H9 (cell line): ENCODE data around the gene NRXN2. TPM values are rescaled to one million over a fixed set of nuclear protein-coding genes. Genes with fewer than 3 reads are reported as not detected.

Source experiments
- DNase-seq: peaks from one replicate; pipeline ENCODE4 v3.0.0-alpha.2; 2017
- H2AFZ ChIP-seq: one replicate; pipeline ENCODE4 v1.6.1; 2013; ENCODE audit warnings: mild to moderate bottlenecking, low read length, control low read depth, moderate library complexity
- H2AK5ac ChIP-seq: 2 replicates; pipeline ENCODE4 v1.6.1; 2013; ENCODE audit warnings: low read length, control low read depth, mixed read lengths; ENCODE audit not compliant: insufficient read length
- H2BK120ac ChIP-seq: one replicate; pipeline ENCODE4 v1.6.1; 2013; ENCODE audit warnings: low read depth, mild to moderate bottlenecking, low read length, control low read depth, inconsistent platforms; ENCODE audit not compliant: poor library complexity, severe bottlenecking
- H2BK12ac ChIP-seq: 2 replicates; pipeline ENCODE4 v1.6.1; 2013; ENCODE audit warnings: low read length, control low read depth, mixed read lengths, low read depth; ENCODE audit not compliant: insufficient read length
- H2BK15ac ChIP-seq: 2 replicates; pipeline ENCODE4 v1.6.1; 2013; ENCODE audit warnings: low read depth, low read length, control low read depth
- H2BK20ac ChIP-seq: one replicate; pipeline ENCODE4 v1.6.1; 2013; ENCODE audit warnings: low read depth, mild to moderate bottlenecking, low read length, control low read depth, inconsistent platforms; ENCODE audit not compliant: poor library complexity, severe bottlenecking
- H2BK5ac ChIP-seq: 2 replicates; pipeline ENCODE4 v1.6.1; 2013; ENCODE audit warnings: low read length, control low read depth, mixed read lengths; ENCODE audit not compliant: insufficient read length
- H3K14ac ChIP-seq: 2 replicates; pipeline ENCODE4 v1.6.1; 2013; ENCODE audit warnings: low read length, control low read depth; ENCODE audit not compliant: insufficient read depth
- H3K18ac ChIP-seq: 2 replicates; pipeline ENCODE4 v1.6.1; 2013; ENCODE audit warnings: low read depth, mild to moderate bottlenecking, mixed read lengths, low read length, control low read depth; ENCODE audit not compliant: insufficient read length
- H3K23ac ChIP-seq: 2 replicates; pipeline ENCODE4 v1.6.1; 2013; ENCODE audit warnings: low read length, control low read depth, mixed read lengths, low read depth; ENCODE audit not compliant: insufficient read length
- H3K23me2 ChIP-seq: 2 replicates; pipeline ENCODE4 v1.6.1; 2013; ENCODE audit warnings: low read depth, mild to moderate bottlenecking, mixed read lengths, low read length, control low read depth; ENCODE audit not compliant: insufficient read length, poor library complexity, severe bottlenecking
- H3K27ac ChIP-seq: 2 replicates; pipeline ENCODE4 v1.5.1; 2013; ENCODE audit warnings: low read length, control low read depth, mixed read lengths, low read depth; ENCODE audit not compliant: insufficient read length
- H3K27me3 ChIP-seq: 2 replicates; pipeline ENCODE4 v1.6.1; 2013; ENCODE audit warnings: low read length, control low read depth, inconsistent platforms; ENCODE audit not compliant: insufficient read depth
- H3K4ac ChIP-seq: 2 replicates; pipeline ENCODE4 v1.6.1; 2013; ENCODE audit warnings: low read depth, mild to moderate bottlenecking, control low read depth, inconsistent platforms, low read length, moderate library complexity
- H3K4me1 ChIP-seq: 2 replicates; pipeline ENCODE4 v1.6.1; 2013; ENCODE audit warnings: low read length, control low read depth, inconsistent platforms; ENCODE audit not compliant: insufficient read depth
- H3K4me2 ChIP-seq: 2 replicates; pipeline ENCODE4 v1.6.1; 2013; ENCODE audit warnings: low read length, control low read depth, mixed read lengths; ENCODE audit not compliant: insufficient read length, insufficient read depth
- H3K56ac ChIP-seq: 2 replicates; pipeline ENCODE4 v1.6.1; 2013; ENCODE audit warnings: low read depth, mild to moderate bottlenecking, mixed read lengths, low read length, control low read depth; ENCODE audit not compliant: insufficient read length
- H3K79me1 ChIP-seq: 2 replicates; pipeline ENCODE4 v1.6.1; 2013; ENCODE audit warnings: low read depth, mild to moderate bottlenecking, moderate library complexity, low read length, control low read depth, inconsistent platforms; ENCODE audit not compliant: insufficient read depth, poor library complexity, severe bottlenecking
- H3K79me2 ChIP-seq: 2 replicates; pipeline ENCODE4 v1.6.1; 2013; ENCODE audit warnings: low read length, control low read depth, inconsistent platforms; ENCODE audit not compliant: insufficient read depth
- H3K9ac ChIP-seq: 2 replicates; pipeline ENCODE4 v1.6.1; 2013; ENCODE audit warnings: low read length, control low read depth, mixed read lengths; ENCODE audit not compliant: insufficient read length; ENCODE audit errors: extremely low read depth
- H3K9me3 ChIP-seq: one replicate; pipeline ENCODE4 v1.6.1; 2013; ENCODE audit warnings: low read depth, low read length, inconsistent platforms; ENCODE audit not compliant: control insufficient read depth
- H3T11ph ChIP-seq: one replicate; pipeline ENCODE4 v1.6.1; 2013; ENCODE audit warnings: mild to moderate bottlenecking, low read length, control low read depth, inconsistent platforms
- H4K20me1 ChIP-seq: one replicate; pipeline ENCODE4 v1.6.1; 2013; ENCODE audit not compliant: control insufficient read depth, insufficient read length, insufficient read depth
- H4K5ac ChIP-seq: 2 replicates; pipeline ENCODE4 v1.6.1; 2013; ENCODE audit warnings: low read depth, mild to moderate bottlenecking, mixed read lengths, low read length, control low read depth; ENCODE audit not compliant: insufficient read length
- H4K8ac ChIP-seq: replicated peaks from 2 replicates; pipeline ENCODE4 v1.6.1; 2013; ENCODE audit warnings: low read length, control low read depth, mixed read lengths, low read depth; ENCODE audit not compliant: insufficient read length
- H4K91ac ChIP-seq: 2 replicates; pipeline ENCODE4 v1.6.1; 2013; ENCODE audit warnings: low read depth, mild to moderate bottlenecking, moderate library complexity, mixed read lengths, low read length, control low read depth; ENCODE audit not compliant: insufficient read length
- H3K27ac Mint-ChIP-seq, 3 experiments: 2 replicates in 2 of 3; 3 replicates in 1 of 3; pipeline ENCODE4 v1.8.0; 2020 to 2021; ENCODE audit warnings: mixed read lengths in 3 of 3, mild to moderate bottlenecking in 1 of 3, moderate library complexity in 1 of 3
- H3K27me3 Mint-ChIP-seq: 2 replicates; pipeline ENCODE4 v1.8.0; 2021; ENCODE audit warnings: low read depth, mild to moderate bottlenecking, moderate library complexity, mixed read lengths
- H3K36me3 Mint-ChIP-seq, 3 experiments: 2 replicates in 2 of 3; 3 replicates in 1 of 3; pipeline ENCODE4 v1.8.0; 2020 to 2021; ENCODE audit warnings: low read depth in 3 of 3, mixed read lengths in 3 of 3; ENCODE audit not compliant: insufficient read depth in 1 of 3
- H3K4me1 Mint-ChIP-seq, 2 experiments: 2 replicates each; pipeline ENCODE4 v1.8.0; 2020; ENCODE audit warnings: mixed read lengths in 2 of 2
- H3K4me3 Mint-ChIP-seq, 2 experiments: 2 replicates in 1 of 2; 3 replicates in 1 of 2; pipeline ENCODE4 v1.8.0; 2020 to 2021; ENCODE audit warnings: mild to moderate bottlenecking in 2 of 2, mixed read lengths in 2 of 2, moderate library complexity in 1 of 2
- H3K9me3 Mint-ChIP-seq, 2 experiments: 2 replicates in 1 of 2; 3 replicates in 1 of 2; pipeline ENCODE4 v1.8.0; 2020; ENCODE audit warnings: mild to moderate bottlenecking in 2 of 2, mixed read lengths in 2 of 2, moderate library complexity in 1 of 2
- total RNA-seq: library from RNA; stranded (reverse); gene quantifications from 2 replicates; pipeline ENCODE4 v1.2.1, GENCODE V29; 2021
- TF ChIP-seq, protein P1 (sequence below): fragments of 200-600 bp; sonication (generic); conservative IDR thresholded peaks from 3 replicates; pipeline ENCODE4 v1.8.0; 2021; ENCODE audit warnings: antibody characterized with exemption, mild to moderate bottlenecking

NRXN2 gene
- total RNA-seq, 1 experiment from 2014 or later = 3.9 TPM

DNA sequence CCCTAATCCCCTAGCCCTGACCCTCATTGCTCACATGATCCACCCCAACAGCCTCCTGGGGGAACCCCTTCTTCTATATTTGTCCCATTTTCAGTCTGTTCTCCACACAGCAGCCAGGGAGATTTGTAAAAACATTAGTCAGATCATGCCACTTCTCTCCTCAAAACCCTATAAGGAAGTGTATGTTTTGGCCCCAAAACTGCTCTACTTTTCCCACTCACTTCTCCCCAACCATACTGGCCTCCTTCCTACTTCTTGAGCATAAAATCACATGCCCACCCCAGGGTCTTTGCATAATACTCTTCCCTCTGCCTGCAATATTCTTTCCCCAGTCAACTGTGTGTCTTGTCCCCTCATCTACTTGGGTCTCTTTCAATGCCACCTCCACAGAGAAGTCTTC is 136.6 kb downstream of the NRXN2 start:
- no peak overlapping the region for H3K9ac ChIP-seq
- no peaks in the 10 kb centered on the region for H3K9me3 ChIP-seq
- no peak overlapping the region for H2BK15ac ChIP-seq
- H4K91ac ChIP-seq = no peak overlapping the region
- Mint-ChIP-seq H3K27me3 (peaks cover 45% of the 10 kb centered on the region), H3K9me3 (peaks cover 9 to 11% of the 10 kb centered on the region in 2 experiments), H3K36me3 (no peaks in the 10 kb centered on the region; a peak in 2 of 7 replicates), H3K4me1 (peaks cover 0 to 4% of the 10 kb centered on the region in 2 experiments; a peak in 2 of 4 replicates), H3K27ac (no peak overlapping the region), H3K4me3 (no peak overlapping the region)
- H3K56ac ChIP-seq = no peak overlapping the region
- no peak overlapping the region for H2BK120ac ChIP-seq
- no peak overlapping the region for H2AK5ac ChIP-seq
- no peaks in the 10 kb centered on the region for H4K20me1 ChIP-seq
- H2BK12ac ChIP-seq = no peak overlapping the region
- H3K4me2 ChIP-seq = no peak overlapping the region
- H4K5ac ChIP-seq = no peak overlapping the region
- H3K79me2 ChIP-seq = no peaks in the 10 kb centered on the region
- DNase-seq = no peak
- no peaks in the 10 kb centered on the region for H3K23me2 ChIP-seq
- H3K27me3 ChIP-seq = no peaks in the 10 kb centered on the region
- no peak overlapping the region for H4K8ac ChIP-seq
- no peak overlapping the region for H2BK5ac ChIP-seq
- no peak overlapping the region for H3K23ac ChIP-seq
- TF ChIP-seq, protein P1, sequence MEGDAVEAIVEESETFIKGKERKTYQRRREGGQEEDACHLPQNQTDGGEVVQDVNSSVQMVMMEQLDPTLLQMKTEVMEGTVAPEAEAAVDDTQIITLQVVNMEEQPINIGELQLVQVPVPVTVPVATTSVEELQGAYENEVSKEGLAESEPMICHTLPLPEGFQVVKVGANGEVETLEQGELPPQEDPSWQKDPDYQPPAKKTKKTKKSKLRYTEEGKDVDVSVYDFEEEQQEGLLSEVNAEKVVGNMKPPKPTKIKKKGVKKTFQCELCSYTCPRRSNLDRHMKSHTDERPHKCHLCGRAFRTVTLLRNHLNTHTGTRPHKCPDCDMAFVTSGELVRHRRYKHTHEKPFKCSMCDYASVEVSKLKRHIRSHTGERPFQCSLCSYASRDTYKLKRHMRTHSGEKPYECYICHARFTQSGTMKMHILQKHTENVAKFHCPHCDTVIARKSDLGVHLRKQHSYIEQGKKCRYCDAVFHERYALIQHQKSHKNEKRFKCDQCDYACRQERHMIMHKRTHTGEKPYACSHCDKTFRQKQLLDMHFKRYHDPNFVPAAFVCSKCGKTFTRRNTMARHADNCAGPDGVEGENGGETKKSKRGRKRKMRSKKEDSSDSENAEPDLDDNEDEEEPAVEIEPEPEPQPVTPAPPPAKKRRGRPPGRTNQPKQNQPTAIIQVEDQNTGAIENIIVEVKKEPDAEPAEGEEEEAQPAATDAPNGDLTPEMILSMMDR = no peak
- H2AFZ ChIP-seq = no peak overlapping the region
- no peak overlapping the region for H3K14ac ChIP-seq
- no peak overlapping the region for H3K18ac ChIP-seq
- no peak overlapping the region for H3K4ac ChIP-seq
- no peaks in the 10 kb centered on the region for H3K79me1 ChIP-seq
- no peak overlapping the region for H3T11ph ChIP-seq
- no peak overlapping the region for H3K27ac ChIP-seq
- no peaks in the 10 kb centered on the region for H3K4me1 ChIP-seq
- H2BK20ac ChIP-seq = no peak overlapping the region
